A673 (cell line): ENCODE results near the gene FAM120A. TPM values are rescaled to one million over a fixed set of nuclear protein-coding genes. Genes with fewer than 3 reads are reported as not detected.

Source experiments
- BruUV-seq: library from RNA; stranded (reverse); fragments of 400-500 nt; replicated peaks from 2 replicates; lab custom pipeline; 2021; lab: Mats Ljungman, UMichigan
- CTCF ChIA-PET: fragments of 300-600 bp; sonication (Branson Sonifier 250); formaldehyde crosslinking; loops from one replicate; lab custom pipeline; 2022; ENCODE audit warnings: antibody characterized with exemption; lab: Charles Lee
- POLR2A ChIA-PET: fragments of 300-600 bp; sonication (Branson Sonifier 250); formaldehyde crosslinking; loops from one replicate; lab custom pipeline; 2022; ENCODE audit warnings: antibody characterized with exemption; ENCODE audit not compliant: low non-redundant PET; lab: Charles Lee
- DNase-seq: peaks from one replicate; pipeline ENCODE4 v3.0.0-alpha.2; 2015; ENCODE audit warnings: low spot score
- H3K27ac ChIP-seq: fragments of 200-600 bp; sonication (generic); 2 replicates; pipeline ENCODE4 v1.5.1; 2016; ENCODE audit warnings: mixed run types, low read depth, mild to moderate bottlenecking, mixed read lengths, antibody characterized with exemption, low read length; ENCODE audit not compliant: poor library complexity, severe bottlenecking
- H3K27me3 ChIP-seq: fragments of 200-600 bp; sonication (generic); replicated peaks from 2 replicates; pipeline ENCODE4 v1.6.1; 2017; ENCODE audit warnings: mixed run types, low read depth, mild to moderate bottlenecking, mixed read lengths, antibody characterized with exemption, low read length; ENCODE audit not compliant: insufficient read depth, poor library complexity
- H3K36me3 ChIP-seq: fragments of 200-600 bp; sonication (generic); 2 replicates; pipeline ENCODE4 v1.6.1; 2016; ENCODE audit warnings: mixed run types, mild to moderate bottlenecking, mixed read lengths, antibody characterized with exemption, low read length; ENCODE audit not compliant: insufficient read depth, poor library complexity, severe bottlenecking
- H3K4me1 ChIP-seq: fragments of 200-600 bp; sonication (generic); 2 replicates; pipeline ENCODE4 v1.6.1; 2017; ENCODE audit warnings: mixed run types, mild to moderate bottlenecking, mixed read lengths, antibody characterized with exemption, low read length; ENCODE audit not compliant: insufficient read depth, poor library complexity, severe bottlenecking
- H3K4me3 ChIP-seq: fragments of 200-600 bp; sonication (generic); 2 replicates; pipeline ENCODE4 v1.5.1; 2016; ENCODE audit warnings: low read depth, mixed run types, mild to moderate bottlenecking, mixed read lengths, low read length; ENCODE audit not compliant: poor library complexity, severe bottlenecking
- H3K9me3 ChIP-seq: fragments of 200-600 bp; sonication (generic); 2 replicates; pipeline ENCODE4 v1.6.1; 2016; ENCODE audit warnings: mixed run types, low read depth, mild to moderate bottlenecking, mixed read lengths, antibody characterized with exemption, low read length; ENCODE audit not compliant: poor library complexity, severe bottlenecking
- CTCF ChIP-seq: fragments of 300-800, 200-600 bp; sonication (generic); conservative IDR thresholded peaks from 2 replicates; pipeline ENCODE4 v1.5.1; 2017; ENCODE audit warnings: low read depth, mild to moderate bottlenecking, antibody characterized with exemption, low read length, moderate library complexity, mixed read lengths
- EZH2 ChIP-seq: fragments of 200-600 bp; sonication (generic); IDR thresholded peaks from 2 replicates; pipeline ENCODE4 v1.6.1; 2017; ENCODE audit warnings: borderline replicate concordance, low read depth, mild to moderate bottlenecking, mixed read lengths, antibody characterized with exemption, low read length; ENCODE audit not compliant: poor library complexity, severe bottlenecking
- intact Hi-C: fragments of 100-400 bp; cut with micrococcal nuclease; formaldehyde crosslinking; loops from one replicate; pipeline ENCODE4 v1.10.0; 2022; ENCODE audit not compliant: unreplicated experiment
- total RNA-seq: library from RNA; stranded (reverse); gene quantifications from 2 replicates; pipeline ENCODE4 v1.2.3, GENCODE V29; 2021

FAM120A gene
- total RNA-seq, 1 experiment from 2014 or later, result 91.0 TPM

GRCh38 chr9:93446073-93446472 lies 5.4 kb upstream of the FAM120A start:
- TF ChIP-seq EZH2, result no peak
- TF ChIP-seq CTCF, result no peak
- H3K36me3 ChIP-seq, result peaks cover 39% of the 10 kb centered on the region
- no peaks in the 10 kb centered on the region for H3K9me3 ChIP-seq
- no peak overlapping the region for H3K27ac ChIP-seq
- intact Hi-C loops, result no loop called here
- DNase-seq, result no peak
- POLR2A ChIA-PET, result interaction anchor here (0.7 kb wide), 1 partner anchor 29 kb away, joined by 3 read pairs; no protein-coding TSS in a partner anchor
- no peaks in the 10 kb centered on the region for H3K4me1 ChIP-seq
- CTCF ChIA-PET, result no interaction called here
- BruUV-seq, result no TSS peak
- no peaks in the 10 kb centered on the region for H3K27me3 ChIP-seq
- H3K4me3 ChIP-seq, result no peak overlapping the region

- H3K27ac ChIP-seq, result no peak overlapping the region
- H3K27me3 ChIP-seq, result no peaks in the 10 kb centered on the region
- ChIA-PET CTCF (no interaction called here), POLR2A (no interaction called here)
- BruUV-seq, result no TSS peak
- no peaks in the 10 kb centered on the region for H3K4me1 ChIP-seq
- H3K4me3 ChIP-seq, result no peak overlapping the region
- H3K36me3 ChIP-seq, result peaks cover 39% of the 10 kb centered on the region
- no peak for DNase-seq
- no peaks in the 10 kb centered on the region for H3K9me3 ChIP-seq
- intact Hi-C loops, result no loop called here
- no peak for TF ChIP-seq CTCF
- no peak for TF ChIP-seq EZH2
Observed at GRCh38 chr9:93447655-93448054, 3.8 kb upstream of the FAM120A start.

GRCh38 chr9:93451849-93452709 lies 594 bp downstream of the FAM120A start:
- ChIA-PET CTCF (interaction anchor here (0.8 kb wide), 1 partner anchor 114 kb away, joined by 6 read pairs; no protein-coding TSS in a partner anchor), POLR2A (no interaction called here)

More at GRCh38 chr9:93451849-93452709, 594 bp downstream of the FAM120A start:
- H3K27me3 ChIP-seq, result no peaks in the 10 kb centered on the region
- peaks cover 30% of the 10 kb centered on the region for H3K36me3 ChIP-seq
- BruUV-seq, result no TSS peak
- H3K9me3 ChIP-seq, result no peaks in the 10 kb centered on the region
- TF ChIP-seq CTCF (no peak), EZH2 (no peak)
- H3K4me1 ChIP-seq, result peaks cover 7% of the 10 kb centered on the region
- intact Hi-C loops, result loop anchor here (5.0 kb wide), 1 partner anchor 115 kb away; no protein-coding TSS in a partner anchor
- peak overlapping the region; percentile 91 for H3K27ac ChIP-seq
- peak; percentile 33 for DNase-seq
- H3K4me3 ChIP-seq, result peak overlapping the region; percentile 96
